NB4 (cell line): ENCODE measurements around the gene HMCES.

Source experiments
- MAX ChIP-seq: IDR thresholded peaks from 2 replicates; pipeline ENCODE4 v1.6.1; 2011; ENCODE audit warnings: low read depth, low read length
- POLR2A ChIP-seq: IDR thresholded peaks from 2 replicates; pipeline ENCODE4 v1.6.1; 2011; ENCODE audit warnings: mild to moderate bottlenecking; ENCODE audit not compliant: insufficient read length; ENCODE audit errors: extremely low read depth
- TF ChIP-seq, protein P1 (sequence below): IDR thresholded peaks from one replicate; pipeline ENCODE4 v1.5.1; 2012; ENCODE audit warnings: low read depth, low read length

DNA sequence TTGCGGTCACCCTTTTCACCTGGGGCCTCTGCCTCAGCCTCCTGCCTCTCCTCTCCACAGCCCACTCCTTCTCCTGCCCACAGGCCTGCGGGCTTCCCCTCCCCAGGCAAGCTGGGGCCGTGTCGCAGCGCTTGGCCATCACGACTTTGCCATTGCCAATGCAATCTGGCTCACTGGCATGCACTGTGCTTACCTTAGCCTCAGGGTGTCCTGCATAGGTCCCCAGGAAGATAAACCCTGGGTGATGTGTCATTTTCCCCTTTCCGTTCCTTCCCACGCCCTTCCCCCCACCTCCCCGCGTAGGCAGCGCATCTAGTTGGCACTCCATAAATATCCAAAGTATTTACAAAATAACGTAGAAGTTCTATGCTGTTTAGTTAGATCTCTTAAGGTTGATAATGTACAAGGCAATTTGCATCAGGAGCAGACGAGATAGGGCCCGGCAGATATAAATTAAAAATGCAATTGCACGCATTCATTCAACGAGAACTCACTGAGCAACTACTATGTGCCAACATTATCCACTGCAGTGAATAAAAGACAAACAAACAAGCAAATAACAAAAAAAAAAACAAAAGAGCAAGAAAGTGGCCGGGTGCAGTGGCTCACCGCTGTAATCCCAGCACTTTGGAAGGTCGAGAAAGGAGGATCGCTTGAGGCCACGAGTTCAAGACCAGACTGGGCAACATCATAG, 30.2 kb upstream of the HMCES start:
- TF ChIP-seq POLR2A (no peak), MAX (no peak)
- TF ChIP-seq, protein P1, sequence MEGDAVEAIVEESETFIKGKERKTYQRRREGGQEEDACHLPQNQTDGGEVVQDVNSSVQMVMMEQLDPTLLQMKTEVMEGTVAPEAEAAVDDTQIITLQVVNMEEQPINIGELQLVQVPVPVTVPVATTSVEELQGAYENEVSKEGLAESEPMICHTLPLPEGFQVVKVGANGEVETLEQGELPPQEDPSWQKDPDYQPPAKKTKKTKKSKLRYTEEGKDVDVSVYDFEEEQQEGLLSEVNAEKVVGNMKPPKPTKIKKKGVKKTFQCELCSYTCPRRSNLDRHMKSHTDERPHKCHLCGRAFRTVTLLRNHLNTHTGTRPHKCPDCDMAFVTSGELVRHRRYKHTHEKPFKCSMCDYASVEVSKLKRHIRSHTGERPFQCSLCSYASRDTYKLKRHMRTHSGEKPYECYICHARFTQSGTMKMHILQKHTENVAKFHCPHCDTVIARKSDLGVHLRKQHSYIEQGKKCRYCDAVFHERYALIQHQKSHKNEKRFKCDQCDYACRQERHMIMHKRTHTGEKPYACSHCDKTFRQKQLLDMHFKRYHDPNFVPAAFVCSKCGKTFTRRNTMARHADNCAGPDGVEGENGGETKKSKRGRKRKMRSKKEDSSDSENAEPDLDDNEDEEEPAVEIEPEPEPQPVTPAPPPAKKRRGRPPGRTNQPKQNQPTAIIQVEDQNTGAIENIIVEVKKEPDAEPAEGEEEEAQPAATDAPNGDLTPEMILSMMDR: no peak
